ENCODE results near the gene ARHGEF37. TPM values are rescaled to one million over a fixed set of nuclear protein-coding genes. Genes with fewer than 3 reads are reported as not detected.

The ARHGEF37 gene
- total and polyA plus RNA-seq, 2 of the 8 experiments (the other 6 are each of a cell fraction or from before 2014, with no cell fraction given) = 0.21 to 0.48 TPM

GRCh38 chr5:149551227-149552037 lies 29.9 kb upstream of the ARHGEF37 start, which contains the start of gene CSNK1A1:
Gene CSNK1A1, minus strand, starts transcription at chr5:149551439. Its CDS starts 475 bp downstream, at chr5:149550964.
- Histone ChIP-seq H3K36me3 (ENCODE audit: control insufficient read depth in 2 of 4, insufficient read depth in 4 of 4, low read length in 3 of 4) (peaks cover 0 to 37% (median 5%) of the 10 kb centered on the region in 4 experiments; a peak in 3 of 8 replicates), H4K91ac (replicated peaks; ENCODE audit: insufficient read length, low read length) (peak within 1 kb of the TSS; percentile 97), H3K27me3 (replicated peaks in 1 of 4; ENCODE audit: control insufficient read depth in 3 of 4, extremely low read depth in 1 of 4, insufficient read depth in 3 of 4, low read length in 3 of 4) (no peaks in the 10 kb centered on the region), H4K20me1 (replicated peaks in 1 of 2; ENCODE audit: control insufficient read depth in 1 of 2, insufficient read depth in 2 of 2, low read length in 2 of 2) (peaks cover 0 to 2% of the 10 kb centered on the region in 2 experiments), H3K4me3 (ENCODE audit: extremely low read depth in 1 of 4, insufficient read depth in 2 of 4, low read depth in 3 of 4, low read length in 4 of 4) (peak within 1 kb of the TSS; percentile 97 to 100 (median 99)), H3K9ac (replicated peaks in 1 of 4; ENCODE audit: extremely low read depth in 1 of 4, low read depth in 3 of 4, low read length in 3 of 4) (peak within 1 kb of the TSS; percentile 90 to 94 (median 93)), H3K4me1 (replicated peaks in 1 of 4; ENCODE audit: control insufficient read depth in 3 of 4, insufficient read depth in 4 of 4, low read length in 3 of 4) (peaks cover 0 to 4% (median 2%) of the 10 kb centered on the region in 4 experiments; a peak in 3 of 7 replicates), H3K23ac (ENCODE audit: insufficient read length) (no peak within 1 kb of the TSS), H4K5ac (ENCODE audit: insufficient read length, low read depth, low read length) (peak within 1 kb of the TSS; percentile 95), H2BK15ac (ENCODE audit: low read length) (no peak within 1 kb of the TSS), H3K79me1 (ENCODE audit: low read depth, low read length) (no peaks in the 10 kb centered on the region), H3K79me2 (ENCODE audit: control insufficient read depth in 1 of 2, insufficient read depth in 2 of 2, low read length in 2 of 2) (peaks cover 39 to 47% of the 10 kb centered on the region in 2 experiments), H2BK5ac (ENCODE audit: low read depth, low read length) (peak within 1 kb of the TSS; percentile 92), H3K9me3 (ENCODE audit: insufficient read depth in 2 of 2, low read depth in 1 of 2, low read length in 1 of 2) (no peaks in the 10 kb centered on the region), H4K8ac (ENCODE audit: extremely low read depth, insufficient read depth, low read length) (peak within 1 kb of the TSS; percentile 98; the same call in 1 of the 2 replicates), H3K4ac (replicated peaks; ENCODE audit: insufficient read length, low read depth, low read length) (peak within 1 kb of the TSS; percentile 87), H3K27ac (ENCODE audit: low read depth, low read length) (peak within 1 kb of the TSS; percentile 93), H3K23me2 (ENCODE audit: low read depth, low read length) (peaks cover 11% of the 10 kb centered on the region; the same call in 1 of the 2 replicates), H2BK120ac (replicated peaks; ENCODE audit: low read depth, low read length) (no peak within 1 kb of the TSS), H2BK12ac (ENCODE audit: low read depth, low read length) (peak within 1 kb of the TSS; percentile 30; the same call in 1 of the 2 replicates), H2AK5ac (ENCODE audit: low read depth, low read length) (no peak within 1 kb of the TSS; the same call in 1 of the 2 replicates), H3K14ac (ENCODE audit: insufficient read length) (no peak within 1 kb of the TSS), H3K18ac (ENCODE audit: extremely low read depth, low read length) (peak within 1 kb of the TSS; percentile 94), H2BK20ac (ENCODE audit: low read length) (no peak within 1 kb of the TSS), H2AFZ (ENCODE audit: low read length) (peak within 1 kb of the TSS; percentile 67), H3K56ac (replicated peaks; ENCODE audit: insufficient read length, low read depth, low read length) (peak within 1 kb of the TSS; percentile 60), H3K4me2 (ENCODE audit: insufficient read depth in 1 of 2, low read depth in 2 of 2, low read length in 2 of 2) (peak within 1 kb of the TSS; percentile 80 to 96)
- DNase-seq (ENCODE audit: low read depth in 1 of 2, low spot score in 2 of 2) (peak; percentile 97 to 98), FAIRE-seq (no peak)
- WGBS, 2 experiments (ENCODE audit: extremely low coverage in 1 of 2, insufficient coverage in 1 of 2, insufficient read length in 1 of 2, insufficient replicate concordance in 2 of 2, low coverage in 1 of 2, low lambda C conversion rate in 2 of 2, missing lambda C conversion rate in 1 of 2) = 1% methylated on average over 60 of the region's 67 CpGs; no CpG with 5 or more reads in 1 of the 2 experiments
- ChIA-PET CTCF (ENCODE audit: partially characterized antibody) (interaction anchor here (0.7 to 16.3 kb wide), 24 partner anchors 10 to 249 kb away, joined by 3 to 174 read pairs (median 4); no protein-coding TSS in a partner anchor), POLR2A (ENCODE audit: partially characterized antibody) (interaction anchor here (0.8 to 11.0 kb wide), 13 partner anchors 10 to 193 kb away, joined by 3 to 65 read pairs (median 4); no protein-coding TSS in a partner anchor)
- TF ChIP-seq TBP (IDR thresholded peaks at IDR 0.05; ENCODE audit: low read depth, low read length) = peak; percentile 80
- TF ChIP-seq RBBP5 (IDR thresholded peaks at IDR 0.05; ENCODE audit: borderline replicate concordance, low read depth, low read length) = peak; percentile 95
- peak; percentile 58 for TF ChIP-seq ASH2L (IDR thresholded peaks at IDR 0.05; ENCODE audit: low read length)
- TF ChIP-seq SIN3A (conservative IDR thresholded peaks at IDR 0.05 in 1 of 2, IDR thresholded peaks at IDR 0.05 in 1 of 2; ENCODE audit: low read depth in 1 of 2, low read length in 2 of 2) = peak; percentile 33 to 77; a peak in 1 of 4 replicates
- TF ChIP-seq NANOG (IDR thresholded peaks at IDR 0.05; ENCODE audit: insufficient read depth, low read depth, low read length, poor library complexity, severe bottlenecking) = peak; percentile 13
- TF ChIP-seq POLR2A (IDR thresholded peaks at IDR 0.05; ENCODE audit: control extremely low read depth in 1 of 2, low read depth in 2 of 2, low read length in 2 of 2) = peak; percentile 48 to 84
- TF ChIP-seq CREB1 (IDR thresholded peaks at IDR 0.05) = peak; percentile 75
- 0 out of 2 replicates have a peak, but pooled peaks have one; percentile 68 for TF ChIP-seq SP4 (IDR thresholded peaks at IDR 0.05; ENCODE audit: low read length)
- TF ChIP-seq CHD1 (IDR thresholded peaks at IDR 0.05; ENCODE audit: low read depth, low read length) = no peak
- TF ChIP-seq MAX (IDR thresholded peaks at IDR 0.05) = peak; percentile 62; the same call in 1 of the 2 replicates
- TF ChIP-seq KDM4A (IDR thresholded peaks at IDR 0.05; ENCODE audit: low read depth, low read length, severe bottlenecking) = peak; percentile 72
